Neuronal stem cell (in vitro differentiated cells): Measurements from ENCODE around the gene DCUN1D3. TPM values are rescaled to one million over a fixed set of nuclear protein-coding genes. Genes with fewer than 3 reads are reported as not detected.

ENCODE experiments used
- DNase-seq: peaks from one replicate; pipeline ENCODE4 v3.0.0-alpha.2; 2013; ENCODE audit warnings: low spot score
- H2AFZ ChIP-seq: one replicate; pipeline ENCODE4 v1.6.1; 2013; ENCODE audit warnings: mild to moderate bottlenecking, low read length, inconsistent platforms
- H2AK5ac ChIP-seq: 2 replicates; pipeline ENCODE4 v1.6.1; 2013; ENCODE audit warnings: low read depth, mild to moderate bottlenecking, inconsistent platforms, low read length, moderate library complexity, mixed read lengths
- H2BK120ac ChIP-seq: 2 replicates; pipeline ENCODE4 v1.6.1; 2013; ENCODE audit warnings: low read depth, mild to moderate bottlenecking, inconsistent platforms, low read length, moderate library complexity, mixed read lengths
- H2BK12ac ChIP-seq: one replicate; pipeline ENCODE4 v1.6.1; 2013; ENCODE audit warnings: low read length, inconsistent platforms
- H2BK15ac ChIP-seq: 2 replicates; pipeline ENCODE4 v1.6.1; 2013; ENCODE audit warnings: mild to moderate bottlenecking, low read length, inconsistent platforms, mixed read lengths
- H2BK5ac ChIP-seq: one replicate; pipeline ENCODE4 v1.6.1; 2013; ENCODE audit warnings: inconsistent platforms, mild to moderate bottlenecking, low read length, moderate library complexity
- H3K14ac ChIP-seq: one replicate; pipeline ENCODE4 v1.6.1; 2013; ENCODE audit warnings: low read length, inconsistent platforms
- H3K18ac ChIP-seq: 2 replicates; pipeline ENCODE4 v1.6.1; 2013; ENCODE audit warnings: low read length, inconsistent platforms
- H3K23ac ChIP-seq: 2 replicates; pipeline ENCODE4 v1.6.1; 2013; ENCODE audit warnings: low read depth, mild to moderate bottlenecking, mixed read lengths, low read length, inconsistent platforms; ENCODE audit not compliant: poor library complexity
- H3K27ac ChIP-seq: replicated peaks from 3 replicates; pipeline ENCODE4 v1.5.1; 2013; ENCODE audit warnings: low read length, inconsistent platforms
- H3K27me3 ChIP-seq, 3 experiments: 2 replicates each; pipeline ENCODE4 v1.6.1; 2013; ENCODE audit warnings: low read length in 3 of 3, mild to moderate bottlenecking in 2 of 3, inconsistent platforms in 1 of 3, low read depth in 1 of 3, mixed read lengths in 1 of 3, moderate library complexity in 1 of 3; ENCODE audit not compliant: control insufficient read depth in 3 of 3, insufficient read depth in 3 of 3
- H3K36me3 ChIP-seq, 2 donors: replicated peaks in 1 of 2; 2 replicates each; pipeline ENCODE4 v1.6.1; 2013; ENCODE audit warnings: low read length in 2 of 2; ENCODE audit not compliant: control insufficient read depth in 2 of 2, insufficient read depth in 2 of 2
- H3K4ac ChIP-seq: 2 replicates; pipeline ENCODE4 v1.6.1; 2013; ENCODE audit warnings: inconsistent platforms, mild to moderate bottlenecking, low read length, moderate library complexity
- H3K4me1 ChIP-seq, 2 donors: 1 replicate in 1 of 2; 2 replicates in 1 of 2; pipeline ENCODE4 v1.6.1; 2013; ENCODE audit warnings: low read length in 2 of 2, low read depth in 1 of 2; ENCODE audit not compliant: control insufficient read depth in 2 of 2, insufficient read depth in 1 of 2
- H3K4me2 ChIP-seq: one replicate; pipeline ENCODE4 v1.6.1; 2013; ENCODE audit warnings: mild to moderate bottlenecking, low read length, inconsistent platforms; ENCODE audit not compliant: insufficient read depth, poor library complexity, severe bottlenecking
- H3K4me3 ChIP-seq, 2 donors: 2 replicates each; pipeline ENCODE4 v1.5.1; 2013; ENCODE audit warnings: low read length in 2 of 2, mild to moderate bottlenecking in 2 of 2, inconsistent platforms in 1 of 2, moderate library complexity in 1 of 2
- H3K79me1 ChIP-seq: one replicate; pipeline ENCODE4 v1.6.1; 2013; ENCODE audit warnings: low read depth, mild to moderate bottlenecking, inconsistent platforms, low read length, moderate library complexity
- H3K9ac ChIP-seq: one replicate; pipeline ENCODE4 v1.6.1; 2013; ENCODE audit warnings: mild to moderate bottlenecking, low read depth, low read length, inconsistent platforms; ENCODE audit not compliant: poor library complexity
- H3K9me3 ChIP-seq, 2 donors: replicated peaks in 1 of 2; 2 replicates each; pipeline versions ENCODE3 to v1.6.1; 2013; ENCODE audit warnings: low read length in 2 of 2, mild to moderate bottlenecking in 2 of 2, inconsistent platforms in 1 of 2, low read depth in 1 of 2, mixed read lengths in 1 of 2, moderate library complexity in 1 of 2; ENCODE audit not compliant: control insufficient read depth in 2 of 2, insufficient read depth in 1 of 2
- H4K8ac ChIP-seq: one replicate; pipeline ENCODE4 v1.6.1; 2013; ENCODE audit warnings: low read depth, mild to moderate bottlenecking, inconsistent platforms, low read length, moderate library complexity
- H4K91ac ChIP-seq: one replicate; pipeline ENCODE4 v1.6.1; 2013; ENCODE audit warnings: low read length, low read depth, mild to moderate bottlenecking, inconsistent platforms; ENCODE audit not compliant: poor library complexity
- WGBS, 2 donors: extraction: QIAGEN DNeasy Blood & Tissue Kit; methylation state at CpG; one replicate each; pipeline ENCODE4 v1.1.7; 2013; ENCODE audit warnings: missing lambda C conversion rate in 2 of 2, mixed read lengths in 1 of 2; ENCODE audit not compliant: insufficient read length in 2 of 2, insufficient replicate concordance in 1 of 2; ENCODE audit errors: extremely low coverage in 2 of 2; 5-methylcytosine and 5-hydroxymethylcytosine counted together
- polyA plus RNA-seq, 2 experiments: library from polyadenylated mRNA; stranded (reverse); fragments of 200-250 nt; gene quantifications; one replicate each; pipeline ENCODE4 v1.2.3, GENCODE V29; 2013

Gene DCUN1D3, protein sequence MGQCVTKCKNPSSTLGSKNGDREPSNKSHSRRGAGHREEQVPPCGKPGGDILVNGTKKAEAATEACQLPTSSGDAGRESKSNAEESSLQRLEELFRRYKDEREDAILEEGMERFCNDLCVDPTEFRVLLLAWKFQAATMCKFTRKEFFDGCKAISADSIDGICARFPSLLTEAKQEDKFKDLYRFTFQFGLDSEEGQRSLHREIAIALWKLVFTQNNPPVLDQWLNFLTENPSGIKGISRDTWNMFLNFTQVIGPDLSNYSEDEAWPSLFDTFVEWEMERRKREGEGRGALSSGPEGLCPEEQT
- 5.1 TPM for polyA plus RNA-seq (2013, experiment 1 of 2)
- polyA plus RNA-seq (2013, experiment 2 of 2): 4.8 TPM

DNA sequence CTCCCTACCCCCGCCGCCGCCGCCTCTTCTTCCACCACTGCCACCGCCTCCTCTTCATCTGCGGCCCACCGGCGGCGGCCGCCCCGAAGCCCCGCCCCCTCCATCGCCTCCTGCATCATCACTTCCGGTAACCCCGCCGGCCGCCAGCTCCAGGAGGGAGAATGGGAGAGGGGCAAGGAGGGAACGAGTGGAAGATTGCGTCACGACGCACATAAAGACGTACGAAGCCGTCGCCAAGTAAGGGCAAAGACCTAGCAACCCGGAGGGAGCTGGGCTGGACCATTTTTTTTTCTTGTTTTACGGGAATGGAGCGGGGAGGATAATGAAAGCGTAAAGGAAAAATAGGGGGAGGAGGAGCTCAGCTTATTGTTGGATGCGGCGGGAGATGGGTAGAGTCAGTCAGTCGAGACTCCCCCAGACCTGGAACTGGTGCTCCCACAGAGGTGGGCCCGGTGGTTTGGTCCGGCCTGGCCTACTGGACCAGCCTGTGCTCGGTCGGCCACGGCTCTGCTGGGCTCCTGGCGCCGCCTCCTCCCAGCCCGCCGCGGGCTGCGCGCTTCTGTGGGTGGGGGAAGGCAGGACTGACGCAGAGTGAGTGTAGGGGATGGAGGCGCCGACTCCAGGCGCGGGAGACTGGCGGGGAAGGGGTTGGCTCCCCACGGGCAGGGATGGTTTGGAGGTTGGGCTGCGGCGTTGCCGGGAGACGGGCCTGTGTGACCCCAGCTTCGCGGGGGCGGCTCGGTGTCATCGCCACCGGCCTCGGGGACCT is at the start of gene DCUN1D3, which contains the start of gene LYRM1:
DCUN1D3 (minus strand) TSS at position 60 of the 769 bp plus-strand sequence. CDS start 37,820 bp downstream, outside the sequence.
LYRM1 (plus strand) TSS at position 473 of the 769 bp plus-strand sequence. CDS start 14,785 bp downstream, outside the sequence.
- Histone ChIP-seq H3K14ac (peak within 1 kb of the TSS; percentile 40), H3K9me3 (no peaks in the 10 kb centered on the region), H2AK5ac (peak within 1 kb of the TSS; percentile 53), H3K4me3 (peak within 1 kb of the TSS; percentile 73 to 96), H2BK120ac (no peak within 1 kb of the TSS), H2BK15ac (no peak within 1 kb of the TSS), H3K4ac (no peak within 1 kb of the TSS), H3K27me3 (no peaks in the 10 kb centered on the region), H2AFZ (peak within 1 kb of the TSS; percentile 90), H3K27ac (peak within 1 kb of the TSS; percentile 91), H3K9ac (peak within 1 kb of the TSS; percentile 97), H3K36me3 (peaks cover 5 to 35% of the 10 kb centered on the region in 2 donors), H4K91ac (no peak within 1 kb of the TSS), H3K23ac (peak within 1 kb of the TSS; percentile 96), H4K8ac (no peak within 1 kb of the TSS), H2BK12ac (no peak within 1 kb of the TSS), H3K79me1 (peaks cover 5% of the 10 kb centered on the region), H2BK5ac (peak within 1 kb of the TSS; percentile 72), H3K18ac (peak within 1 kb of the TSS; percentile 97), H3K4me1 (peaks cover 7 to 16% of the 10 kb centered on the region in 2 donors), H3K4me2 (peak within 1 kb of the TSS; percentile 81)
- WGBS, 2 donors: no CpG with 5 or more reads among the region's 62 CpGs
- peak; percentile 99 for DNase-seq

DNA sequence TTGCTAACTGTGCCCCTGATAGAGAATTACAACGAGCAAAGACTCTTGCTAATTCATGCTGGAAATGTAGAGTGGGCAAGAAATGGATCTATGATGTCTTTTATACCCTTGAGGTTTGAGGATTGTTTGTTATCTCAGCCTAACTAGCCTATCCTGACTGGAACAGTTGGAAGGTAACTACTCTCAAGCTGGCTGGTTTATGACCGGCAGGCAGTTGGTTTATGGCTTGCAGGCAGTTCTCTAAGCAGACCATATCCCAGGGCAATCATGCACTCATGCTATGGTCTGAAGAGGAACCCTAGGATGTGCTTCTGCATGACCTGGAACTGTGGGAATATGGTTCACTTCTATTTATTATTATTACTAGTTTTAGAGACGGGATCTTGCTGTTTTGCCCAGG is 49.5 kb upstream of the DCUN1D3 start:
- no CpG with 5 or more reads among the region's 3 CpGs for WGBS, 2 donors
- no peak overlapping the region for H2BK5ac ChIP-seq
- no peaks in the 10 kb centered on the region for H3K79me1 ChIP-seq
- H2BK120ac ChIP-seq: no peak overlapping the region
- H3K4ac ChIP-seq: no peak overlapping the region
- no peaks in the 10 kb centered on the region for H3K27me3 ChIP-seq
- no peaks in the 10 kb centered on the region for H3K9me3 ChIP-seq
- H3K4me1 ChIP-seq: no peaks in the 10 kb centered on the region
- H4K91ac ChIP-seq: no peak overlapping the region
- no peak overlapping the region for H2BK15ac ChIP-seq
- H3K27ac ChIP-seq: no peak overlapping the region
- no peak for DNase-seq
- H2AK5ac ChIP-seq: no peak overlapping the region
- no peak overlapping the region for H3K18ac ChIP-seq
- no peak overlapping the region for H3K14ac ChIP-seq
- H3K23ac ChIP-seq: no peak overlapping the region
- no peak overlapping the region for H3K9ac ChIP-seq
- no peak overlapping the region for H4K8ac ChIP-seq
- H3K4me2 ChIP-seq: no peak overlapping the region
- H3K4me3 ChIP-seq: no peak overlapping the region
- H3K36me3 ChIP-seq: no peaks in the 10 kb centered on the region
- no peak overlapping the region for H2AFZ ChIP-seq
- no peak overlapping the region for H2BK12ac ChIP-seq

DNA sequence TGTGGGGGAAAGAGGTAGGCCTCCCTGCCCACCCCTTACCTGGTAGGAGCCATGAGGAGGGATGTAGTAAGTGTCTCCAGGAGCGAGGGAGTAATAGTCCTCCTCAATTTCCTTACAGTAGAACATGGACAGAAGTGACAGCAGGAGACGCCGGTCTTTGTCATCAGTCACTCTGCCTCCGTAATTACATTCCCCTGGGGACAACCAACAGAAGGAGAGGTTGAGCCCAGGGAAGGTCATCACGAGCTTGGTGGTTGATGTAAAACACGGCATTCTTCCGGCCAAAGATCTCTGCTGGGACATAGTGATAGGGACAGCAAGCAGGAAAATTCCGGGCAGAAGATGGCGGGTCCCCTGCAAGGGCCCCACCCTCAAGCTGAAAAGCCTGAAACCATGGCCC is 48.3 kb upstream of the DCUN1D3 start:
- no peak overlapping the region for H3K4me2 ChIP-seq
- no peak overlapping the region for H2BK12ac ChIP-seq
- H2BK15ac ChIP-seq: no peak overlapping the region
- no peak overlapping the region for H3K14ac ChIP-seq
- H3K79me1 ChIP-seq: no peaks in the 10 kb centered on the region
- no peaks in the 10 kb centered on the region for H3K9me3 ChIP-seq
- H3K27ac ChIP-seq: no peak overlapping the region
- H3K4me3 ChIP-seq: no peak overlapping the region
- H2AFZ ChIP-seq: no peak overlapping the region
- no peak overlapping the region for H2BK120ac ChIP-seq
- H3K4me1 ChIP-seq: no peaks in the 10 kb centered on the region
- H3K23ac ChIP-seq: no peak overlapping the region
- no peak overlapping the region for H2AK5ac ChIP-seq
- no peak overlapping the region for H4K91ac ChIP-seq
- no CpG with 5 or more reads among the region's 9 CpGs for WGBS, 2 donors
- no peak for DNase-seq
- no peak overlapping the region for H3K4ac ChIP-seq
- no peak overlapping the region for H3K9ac ChIP-seq
- no peak overlapping the region for H3K18ac ChIP-seq
- no peaks in the 10 kb centered on the region for H3K36me3 ChIP-seq
- no peak overlapping the region for H2BK5ac ChIP-seq
- H3K27me3 ChIP-seq: no peaks in the 10 kb centered on the region
- H4K8ac ChIP-seq: no peak overlapping the region

DNA sequence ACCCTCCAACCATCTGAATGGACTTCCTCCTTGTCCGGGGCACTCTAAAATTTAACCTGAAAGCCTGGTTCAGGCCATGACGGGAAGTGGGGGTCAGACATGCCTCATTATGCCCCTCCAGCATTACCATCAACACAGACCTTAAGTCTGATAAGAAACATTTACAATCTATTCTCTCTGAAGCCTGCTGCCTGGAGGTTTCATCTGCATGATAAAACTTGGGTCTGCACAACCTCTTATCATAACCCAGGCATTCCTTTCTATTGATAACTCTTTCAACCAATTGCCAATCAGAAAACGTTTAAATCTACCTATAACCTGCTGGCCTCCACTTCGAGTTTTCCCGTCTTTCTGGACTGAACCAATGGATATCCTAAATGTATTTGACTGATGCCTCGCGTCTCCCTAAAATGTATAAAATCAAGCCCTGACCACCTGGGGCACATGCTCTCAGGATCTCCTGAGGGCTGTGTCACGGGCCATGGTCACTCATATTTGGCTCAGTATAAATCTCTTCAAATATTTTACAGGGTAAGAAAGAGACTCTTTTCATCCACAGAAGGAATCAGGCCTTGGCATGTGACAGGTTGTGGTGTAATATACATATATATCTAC is 46.0 kb upstream of the DCUN1D3 start:
- Histone ChIP-seq H2AK5ac (no peak overlapping the region), H3K79me1 (no peaks in the 10 kb centered on the region), H3K14ac (no peak overlapping the region), H2BK120ac (no peak overlapping the region), H3K36me3 (no peaks in the 10 kb centered on the region), H3K4ac (no peak overlapping the region), H3K27me3 (no peaks in the 10 kb centered on the region), H3K27ac (no peak overlapping the region), H4K8ac (no peak overlapping the region), H2BK12ac (no peak overlapping the region), H2BK5ac (no peak overlapping the region), H3K23ac (no peak overlapping the region), H3K9ac (no peak overlapping the region), H3K4me2 (no peak overlapping the region), H2BK15ac (no peak overlapping the region), H3K18ac (no peak overlapping the region), H4K91ac (no peak overlapping the region), H3K4me1 (no peaks in the 10 kb centered on the region), H3K4me3 (no peak overlapping the region), H2AFZ (no peak overlapping the region), H3K9me3 (no peaks in the 10 kb centered on the region)
- no peak for DNase-seq
- no CpG with 5 or more reads among the region's 8 CpGs for WGBS, 2 donors
